IMR-90 (cell line): ENCODE measurements around the gene B3GLCT. TPM values are rescaled to one million over a fixed set of nuclear protein-coding genes. Genes with fewer than 3 reads are reported as not detected.

ENCODE experiments used
- ATAC-seq: fragments of 200-7000 bp; cut with Tn5 transposase; 2 replicates; pipeline ENCODE4 v1.9.1; 2020; ENCODE audit warnings: low read depth, mild to moderate bottlenecking, moderate library complexity
- BruUV-seq: library from RNA; stranded (reverse); fragments of 400-500 nt; replicated peaks from 2 replicates; lab custom pipeline; 2021; lab: Mats Ljungman, UMichigan
- CTCF ChIA-PET: fragments of 300-600 bp; formaldehyde crosslinking; extraction: SDS; loops from one replicate; lab custom pipeline; 2021; ENCODE audit warnings: antibody characterized with exemption; lab: Yijun Ruan, JAX
- POLR2A ChIA-PET: fragments of 300-600 bp; sonication (Branson Sonifier 250); formaldehyde crosslinking; loops from one replicate; lab custom pipeline; 2022; ENCODE audit warnings: antibody characterized with exemption; ENCODE audit not compliant: unreplicated experiment; lab: Charles Lee
- DNase-seq: peaks from one replicate; pipeline ENCODE4 v3.0.0; 2013
- H2AFZ ChIP-seq: replicated peaks from 2 replicates; pipeline ENCODE3; 2013; ENCODE audit warnings: low read length, mild to moderate bottlenecking; ENCODE audit not compliant: poor library complexity
- H2AK5ac ChIP-seq: 2 replicates; pipeline ENCODE4 v1.6.1; 2013; ENCODE audit warnings: low read depth, low read length, inconsistent platforms
- H2AK9ac ChIP-seq: replicated peaks from 2 replicates; pipeline ENCODE3; 2013; ENCODE audit warnings: mild to moderate bottlenecking, low read depth, low read length, moderate library complexity; ENCODE audit not compliant: poor library complexity
- H2BK120ac ChIP-seq: 2 replicates; pipeline ENCODE4 v1.6.1; 2013; ENCODE audit warnings: low read depth, low read length, inconsistent platforms
- H2BK15ac ChIP-seq: 3 replicates; pipeline ENCODE4 v1.6.1; 2013; ENCODE audit warnings: low read depth, low read length, inconsistent platforms
- H2BK20ac ChIP-seq: 2 replicates; pipeline ENCODE4 v1.6.1; 2013; ENCODE audit warnings: low read depth, mild to moderate bottlenecking, inconsistent platforms, low read length, moderate library complexity
- H2BK5ac ChIP-seq: 2 replicates; pipeline ENCODE4 v1.6.1; 2013; ENCODE audit warnings: mild to moderate bottlenecking, low read depth, low read length, inconsistent platforms; ENCODE audit not compliant: poor library complexity, severe bottlenecking
- H3K14ac ChIP-seq: replicated peaks from 2 replicates; pipeline ENCODE4 v1.6.1; 2013; ENCODE audit warnings: low read depth, low read length, inconsistent platforms
- H3K18ac ChIP-seq: 2 replicates; pipeline ENCODE4 v1.6.1; 2013; ENCODE audit warnings: low read depth, low read length, control low read depth
- H3K23ac ChIP-seq: 2 replicates; pipeline ENCODE4 v1.6.1; 2013; ENCODE audit warnings: low read depth, low read length, inconsistent platforms
- H3K27ac ChIP-seq: 2 replicates; pipeline ENCODE4 v1.5.1; 2013; ENCODE audit warnings: mild to moderate bottlenecking, control low read depth, low read length; ENCODE audit not compliant: insufficient read depth
- H3K27me3 ChIP-seq: 2 replicates; pipeline ENCODE4 v1.6.1; 2013; ENCODE audit warnings: low read length; ENCODE audit not compliant: control insufficient read depth, insufficient read depth
- H3K36me3 ChIP-seq: 2 replicates; pipeline ENCODE4 v1.6.1; 2013; ENCODE audit warnings: low read length, mixed read lengths; ENCODE audit not compliant: control insufficient read depth, insufficient read depth
- H3K4ac ChIP-seq: 2 replicates; pipeline ENCODE4 v1.6.1; 2013; ENCODE audit warnings: low read depth, low read length, inconsistent platforms
- H3K4me1 ChIP-seq: 2 replicates; pipeline ENCODE4 v1.6.1; 2013; ENCODE audit warnings: low read length, mixed read lengths; ENCODE audit not compliant: control insufficient read depth, insufficient read depth
- H3K4me2 ChIP-seq: 2 replicates; pipeline ENCODE4 v1.6.1; 2013; ENCODE audit warnings: low read depth, mild to moderate bottlenecking, control low read depth, low read length, moderate library complexity
- H3K4me3 ChIP-seq: 2 replicates; pipeline ENCODE4 v1.5.1; 2013; ENCODE audit warnings: low read depth, mild to moderate bottlenecking, control low read depth, low read length, moderate library complexity; ENCODE audit not compliant: insufficient read depth
- H3K56ac ChIP-seq: 2 replicates; pipeline ENCODE4 v1.6.1; 2013; ENCODE audit warnings: low read length, inconsistent platforms; ENCODE audit not compliant: insufficient read depth; ENCODE audit errors: extremely low read depth
- H3K79me1 ChIP-seq, 2 experiments: 2 replicates each; pipeline ENCODE4 v1.6.1; 2013; ENCODE audit warnings: low read length in 2 of 2, inconsistent platforms in 1 of 2, low read depth in 1 of 2
- H3K9ac ChIP-seq: 2 replicates; pipeline ENCODE4 v1.6.1; 2013; ENCODE audit warnings: low read depth, low read length, control low read depth
- H3K9me1 ChIP-seq: 2 replicates; pipeline ENCODE4 v1.6.1; 2013; ENCODE audit warnings: low read length, inconsistent platforms; ENCODE audit not compliant: insufficient read depth
- H3K9me3 ChIP-seq: 2 replicates; pipeline ENCODE4 v1.6.1; 2013; ENCODE audit warnings: low read length; ENCODE audit not compliant: control insufficient read depth, insufficient read depth
- H4K20me1 ChIP-seq: 2 replicates; pipeline ENCODE4 v1.6.1; 2013; ENCODE audit warnings: low read length, inconsistent platforms; ENCODE audit not compliant: insufficient read depth
- H4K5ac ChIP-seq: 2 replicates; pipeline ENCODE4 v1.6.1; 2013; ENCODE audit warnings: mild to moderate bottlenecking, low read depth, low read length, control low read depth
- H4K8ac ChIP-seq, 2 experiments: 2 replicates each; pipeline ENCODE4 v1.6.1; 2013; ENCODE audit warnings: low read depth in 2 of 2, low read length in 2 of 2, control low read depth in 1 of 2, inconsistent platforms in 1 of 2
- H4K91ac ChIP-seq: 2 replicates; pipeline ENCODE4 v1.6.1; 2013; ENCODE audit warnings: low read depth, low read length, inconsistent platforms; ENCODE audit not compliant: insufficient read depth
- BHLHE40 ChIP-seq: fragments of 150-350 bp; IDR thresholded peaks from 2 replicates; pipeline ENCODE4 v1.6.1; 2016; ENCODE audit warnings: mild to moderate bottlenecking, low read depth, low read length
- CEBPB ChIP-seq: IDR thresholded peaks from 2 replicates; pipeline ENCODE4 v1.6.1; 2012; ENCODE audit warnings: low read depth, low read length, improper control_type of control experiment
- CHD1 ChIP-seq: IDR thresholded peaks from 2 replicates; pipeline ENCODE4 v1.6.1; 2012; ENCODE audit warnings: low read depth, low read length, improper control_type of control experiment
- NFE2L2 ChIP-seq: fragments of 150-350 bp; IDR thresholded peaks from 2 replicates; pipeline ENCODE4 v1.6.1; 2016; ENCODE audit warnings: low read depth, mild to moderate bottlenecking, low read length
- POLR2A ChIP-seq: IDR thresholded peaks from 2 replicates; pipeline ENCODE4 v1.6.1; 2012; ENCODE audit warnings: mild to moderate bottlenecking, low read depth, low read length
- RAD21 ChIP-seq: IDR thresholded peaks from 2 replicates; pipeline ENCODE4 v1.6.1; 2012; ENCODE audit warnings: low read length, improper control_type of control experiment
- SMC3 ChIP-seq: fragments of 150-350 bp; IDR thresholded peaks from 2 replicates; pipeline ENCODE4 v1.6.1; 2016; ENCODE audit warnings: low read depth, mild to moderate bottlenecking, antibody characterized with exemption, low read length, moderate library complexity
- WGBS, 2 experiments: methylation state at CpG; one replicate each; pipeline versions ENCODE4 v1.1.5 to v1.1.7; 2013; ENCODE audit warnings: missing lambda C conversion rate in 2 of 2; ENCODE audit not compliant: insufficient read length in 1 of 2; ENCODE audit errors: extremely low coverage in 2 of 2; 5-methylcytosine and 5-hydroxymethylcytosine counted together
- dilution Hi-C: fragments of 300-500 bp; cut with HindIII; formaldehyde crosslinking; loops from one replicate; pipeline ENCODE4 v1.14.3; 2018; ENCODE audit warnings: low sequenced_read_pairs; ENCODE audit not compliant: unreplicated experiment
- in situ Hi-C: fragments of 300-500 bp; cut with MboI; formaldehyde crosslinking; loops from 3 replicates; pipeline ENCODE4 v1.14.3; 2019; ENCODE audit warnings: low sequenced_read_pairs, inconsistent platforms, mixed read lengths
- intact Hi-C: fragments of 100-400 bp; cut with micrococcal nuclease; formaldehyde crosslinking; loops from 2 replicates; pipeline ENCODE4 v1.10.0; 2022
- polyA plus RNA-seq, 3 experiments: library from polyadenylated mRNA; depleted of rRNA; stranded (reverse); fragments of >200 nt; gene quantifications; 2 replicates each; pipeline ENCODE4 v1.2.3, GENCODE V29; 2012; ENCODE audit warnings: low replicate concordance in 1 of 3
- total RNA-seq: library from RNA; depleted of rRNA; stranded (reverse); fragments of >200 nt; gene quantifications from 2 replicates; pipeline ENCODE4 v1.2.3, GENCODE V29; 2012
- TF ChIP-seq, protein P1 (sequence below): conservative IDR thresholded peaks from 2 replicates; pipeline ENCODE4 v1.5.1; 2012; ENCODE audit warnings: mild to moderate bottlenecking, low read depth, low read length, improper control_type of control experiment

B3GLCT gene
- total and polyA plus RNA-seq, 2 of the 4 experiments (the other 2 are of a cell fraction) = 2.0 to 4.5 TPM

DNA sequence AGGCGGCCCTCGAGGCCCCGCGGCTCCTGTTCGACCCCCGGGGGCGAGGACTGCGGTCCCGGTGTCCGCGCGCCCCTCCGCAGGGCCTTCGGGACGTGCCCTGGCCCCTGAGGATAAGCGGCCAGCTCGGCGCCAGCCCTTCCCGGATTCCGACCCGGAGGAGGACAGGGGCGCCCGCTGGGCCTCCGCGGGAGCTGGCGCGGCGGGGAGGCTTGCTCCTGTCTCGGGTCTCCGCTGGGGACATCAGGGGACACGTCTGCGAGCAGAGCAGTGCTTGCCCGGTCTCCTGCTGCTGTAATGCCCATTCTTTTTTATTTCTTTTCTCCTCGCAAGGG is 829 bp downstream of the B3GLCT start:
- Histone ChIP-seq H3K56ac (0 out of 2 replicates have a peak overlapping the region, but pooled peaks have one; percentile 32), H2BK15ac (no peak overlapping the region), H3K79me1 (peaks cover 15 to 37% of the 10 kb centered on the region in 2 experiments), H4K20me1 (0 out of 2 replicates have a peak, but pooled peaks cover 3% of the 10 kb centered on the region), H4K91ac (no peak overlapping the region), H3K36me3 (no peaks in the 10 kb centered on the region), H3K23ac (peak overlapping the region; percentile 80; the same call in 1 of the 2 replicates), H3K9ac (peak overlapping the region; percentile 52), H2BK5ac (peak overlapping the region; percentile 44), H3K9me1 (peaks cover 17% of the 10 kb centered on the region), H2AFZ (peak overlapping the region; percentile 96), H3K9me3 (no peaks in the 10 kb centered on the region), H4K8ac (no peak overlapping the region; a peak in 1 of 4 replicates), H3K4ac (peak overlapping the region; percentile 45), H2BK20ac (no peak overlapping the region), H3K27me3 (no peaks in the 10 kb centered on the region), H3K4me3 (peak overlapping the region; percentile 93), H2AK9ac (peak overlapping the region; percentile 87), H4K5ac (no peak overlapping the region), H3K4me1 (peaks cover 7% of the 10 kb centered on the region), H3K4me2 (peak overlapping the region; percentile 36), H3K27ac (peak overlapping the region; percentile 80), H2BK120ac (peak overlapping the region; percentile 67), H3K18ac (no peak overlapping the region), H3K14ac (peak overlapping the region; percentile 54; the same call in 1 of the 2 replicates), H2AK5ac (no peak overlapping the region)
- in situ Hi-C loops (no loop called here), intact Hi-C loops (no loop called here), dilution Hi-C loops (no loop called here)
- POLR2A ChIA-PET = no interaction called here
- TF ChIP-seq, protein P1, sequence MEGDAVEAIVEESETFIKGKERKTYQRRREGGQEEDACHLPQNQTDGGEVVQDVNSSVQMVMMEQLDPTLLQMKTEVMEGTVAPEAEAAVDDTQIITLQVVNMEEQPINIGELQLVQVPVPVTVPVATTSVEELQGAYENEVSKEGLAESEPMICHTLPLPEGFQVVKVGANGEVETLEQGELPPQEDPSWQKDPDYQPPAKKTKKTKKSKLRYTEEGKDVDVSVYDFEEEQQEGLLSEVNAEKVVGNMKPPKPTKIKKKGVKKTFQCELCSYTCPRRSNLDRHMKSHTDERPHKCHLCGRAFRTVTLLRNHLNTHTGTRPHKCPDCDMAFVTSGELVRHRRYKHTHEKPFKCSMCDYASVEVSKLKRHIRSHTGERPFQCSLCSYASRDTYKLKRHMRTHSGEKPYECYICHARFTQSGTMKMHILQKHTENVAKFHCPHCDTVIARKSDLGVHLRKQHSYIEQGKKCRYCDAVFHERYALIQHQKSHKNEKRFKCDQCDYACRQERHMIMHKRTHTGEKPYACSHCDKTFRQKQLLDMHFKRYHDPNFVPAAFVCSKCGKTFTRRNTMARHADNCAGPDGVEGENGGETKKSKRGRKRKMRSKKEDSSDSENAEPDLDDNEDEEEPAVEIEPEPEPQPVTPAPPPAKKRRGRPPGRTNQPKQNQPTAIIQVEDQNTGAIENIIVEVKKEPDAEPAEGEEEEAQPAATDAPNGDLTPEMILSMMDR = no peak
- TF ChIP-seq BHLHE40 (no peak), CEBPB (no peak), RAD21 (no peak), SMC3 (no peak), POLR2A (no peak), CHD1 (no peak), NFE2L2 (no peak)
- no TSS peak for BruUV-seq
- DNase-seq (no peak), ATAC-seq (peak; percentile 35)
- CTCF ChIA-PET = interaction anchor here (0.6 kb wide), 1 partner anchor 224 kb away, joined by 4 read pairs; no protein-coding TSS in a partner anchor
- WGBS, 2 experiments = 1% methylated on average over 21 of the region's 34 CpGs; no CpG with 5 or more reads in 1 of the 2 experiments
